Tibial nerve (tissue), 3 donors: Measurements from ENCODE around the gene TAS2R9.

ENCODE experiments used
- POLR2A ChIP-seq, 2 donors: fragments of 450-650 bp; IDR thresholded peaks; one replicate each; pipeline ENCODE4 v1.6.1; 2017; ENCODE audit warnings: antibody characterized with exemption in 2 of 2, mild to moderate bottlenecking in 2 of 2, moderate library complexity in 2 of 2
- TF ChIP-seq, protein P1 (sequence below), 5 experiments: fragments of 200-600 bp in 3 of 5; fragments of 450-650 bp in 2 of 5; sonication (generic) in 3 of 5; IDR thresholded peaks; one replicate each; pipeline ENCODE4 v1.5.1; 2016 to 2019; ENCODE audit warnings: antibody characterized with exemption in 5 of 5, mild to moderate bottlenecking in 3 of 5, moderate library complexity in 2 of 5

DNA sequence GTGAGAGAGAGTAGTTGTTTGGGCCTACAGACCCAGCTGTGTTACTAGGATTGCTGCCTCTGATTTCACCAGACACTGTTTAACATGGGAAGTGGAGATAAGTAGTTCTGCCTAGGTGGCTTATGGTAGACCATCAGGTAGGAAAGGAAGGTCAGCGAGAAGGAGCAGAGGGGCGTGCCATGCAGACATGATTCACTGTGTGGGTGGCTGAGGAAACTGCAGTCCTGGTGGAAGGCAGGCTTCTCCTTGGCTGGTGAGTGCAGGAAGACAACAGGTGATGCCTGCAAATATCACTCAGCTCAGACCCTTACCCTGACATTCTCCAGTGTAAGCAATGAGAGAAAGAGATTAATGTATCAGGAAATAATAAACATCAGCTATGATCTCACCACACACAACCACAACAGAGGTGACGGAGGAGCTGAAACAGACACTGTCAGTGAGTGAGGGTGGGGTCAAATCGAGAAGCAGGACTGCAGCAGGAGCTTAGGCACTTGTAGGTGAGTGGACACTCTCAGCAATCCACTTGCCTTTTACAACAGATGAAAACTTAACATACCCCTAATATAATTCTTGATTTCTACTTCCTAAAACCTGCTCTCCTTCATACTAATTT lies 41.4 kb upstream of the TAS2R9 start:
- no peak for TF ChIP-seq POLR2A (IDR thresholded peaks at IDR 0.05)
- TF ChIP-seq, protein P1, sequence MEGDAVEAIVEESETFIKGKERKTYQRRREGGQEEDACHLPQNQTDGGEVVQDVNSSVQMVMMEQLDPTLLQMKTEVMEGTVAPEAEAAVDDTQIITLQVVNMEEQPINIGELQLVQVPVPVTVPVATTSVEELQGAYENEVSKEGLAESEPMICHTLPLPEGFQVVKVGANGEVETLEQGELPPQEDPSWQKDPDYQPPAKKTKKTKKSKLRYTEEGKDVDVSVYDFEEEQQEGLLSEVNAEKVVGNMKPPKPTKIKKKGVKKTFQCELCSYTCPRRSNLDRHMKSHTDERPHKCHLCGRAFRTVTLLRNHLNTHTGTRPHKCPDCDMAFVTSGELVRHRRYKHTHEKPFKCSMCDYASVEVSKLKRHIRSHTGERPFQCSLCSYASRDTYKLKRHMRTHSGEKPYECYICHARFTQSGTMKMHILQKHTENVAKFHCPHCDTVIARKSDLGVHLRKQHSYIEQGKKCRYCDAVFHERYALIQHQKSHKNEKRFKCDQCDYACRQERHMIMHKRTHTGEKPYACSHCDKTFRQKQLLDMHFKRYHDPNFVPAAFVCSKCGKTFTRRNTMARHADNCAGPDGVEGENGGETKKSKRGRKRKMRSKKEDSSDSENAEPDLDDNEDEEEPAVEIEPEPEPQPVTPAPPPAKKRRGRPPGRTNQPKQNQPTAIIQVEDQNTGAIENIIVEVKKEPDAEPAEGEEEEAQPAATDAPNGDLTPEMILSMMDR (IDR thresholded peaks at IDR 0.05) = no peak
